ENCODE data around the gene GSTM4.
"Not testable (repeated sequence)": the region's sequence is repeated elsewhere in the genome, so short reads cannot be mapped to it uniquely, and the experiment has no call there.

The GSTM4 gene

DNA sequence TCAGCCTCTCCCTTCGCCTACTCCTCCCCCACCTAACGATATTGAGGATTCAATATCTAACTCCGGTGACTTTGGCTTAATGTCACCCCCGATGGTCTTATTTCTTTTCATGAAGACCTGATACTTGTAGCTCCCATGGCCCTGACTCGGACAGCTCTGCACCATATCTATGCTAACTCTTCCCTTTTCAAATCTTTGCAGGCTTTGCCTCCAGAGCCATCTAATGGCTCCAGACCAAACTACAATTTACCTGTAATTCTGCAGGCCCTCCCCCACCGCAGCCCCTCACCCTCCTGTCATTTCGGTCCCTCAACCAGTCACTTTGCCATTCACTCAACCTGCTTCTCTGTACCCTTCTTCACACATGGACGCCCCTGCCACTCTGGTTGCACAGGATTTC is 48.3 kb downstream of the GSTM4 start:
- no peak for DNase-seq (ENCODE audit: low spot score)

GRCh38 chr1:109705411-109705810 is 49.5 kb downstream of the GSTM4 start:
- no peak for DNase-seq (ENCODE audit: low spot score)

GRCh38 chr1:109708949-109709348 is 53.0 kb downstream of the GSTM4 start:
- not testable (repeated sequence) for DNase-seq (ENCODE audit: low spot score)

DNA sequence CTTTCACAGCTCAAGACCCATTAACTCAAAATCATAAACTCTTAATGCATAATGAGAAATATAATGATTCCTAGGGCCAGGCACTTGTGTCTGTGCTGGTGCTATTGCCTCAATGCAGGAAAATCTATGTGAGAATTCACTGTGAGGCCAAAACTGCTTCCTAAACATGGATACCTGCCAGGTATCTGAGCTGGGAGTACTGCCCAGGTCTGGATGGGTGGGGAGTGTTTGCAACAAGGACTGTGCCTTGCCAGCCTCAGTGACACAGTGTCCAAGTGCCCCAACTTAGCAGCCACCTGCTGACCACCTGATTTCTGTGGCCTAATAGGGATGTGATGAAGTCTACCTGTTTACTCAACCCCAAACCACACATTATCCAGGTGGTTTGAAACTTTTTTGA is 53.9 kb downstream of the GSTM4 start:
- not testable (repeated sequence) for DNase-seq (ENCODE audit: low spot score)
